ENCODE results near the gene ZNF562.

Gene ZNF562

GRCh38 chr19:9644472-9644871 lies 30.4 kb downstream of the ZNF562 start:
- DNase-seq (ENCODE audit: low read depth): no peak

GRCh38 chr19:9641810-9642209 lies 33.1 kb downstream of the ZNF562 start:
- no peak for DNase-seq (ENCODE audit: low read depth)

- DNase-seq (ENCODE audit: low read depth): no peak
Observed at GRCh38 chr19:9640956-9641355, 33.9 kb downstream of the ZNF562 start.

- no peak for DNase-seq (ENCODE audit: low read depth)
Observed at GRCh38 chr19:9636018-9636417, 38.9 kb downstream of the ZNF562 start.

GRCh38 chr19:9627856-9628255 lies 47.0 kb downstream of the ZNF562 start:
- no peak for DNase-seq (ENCODE audit: low read depth)

GRCh38 chr19:9622531-9622930 lies 52.4 kb downstream of the ZNF562 start:
- no peak for DNase-seq (ENCODE audit: low read depth)

GRCh38 chr19:9621156-9622037 lies 53.5 kb downstream of the ZNF562 start, which contains the start of gene ZNF561:
TSS of gene ZNF561 (minus strand) at chr19:9621232. CDS start at chr19:9619456, 1,776 bp downstream.
- DNase-seq (ENCODE audit: low read depth): peak; percentile 82

- DNase-seq (ENCODE audit: low read depth): no peak
Observed at GRCh38 chr19:9620842-9621155, 54.1 kb downstream of the ZNF562 start.

- no peak for DNase-seq (ENCODE audit: low read depth)
Observed at GRCh38 chr19:9615844-9616243, 59.1 kb downstream of the ZNF562 start.

- no peak for DNase-seq (ENCODE audit: low read depth)
Observed at GRCh38 chr19:9610484-9611113, 64.3 kb downstream of the ZNF562 start.

GRCh38 chr19:9608912-9609311 lies 66.0 kb downstream of the ZNF562 start:
- no peak for DNase-seq (ENCODE audit: low read depth)

- DNase-seq (ENCODE audit: low read depth): no peak
Observed at GRCh38 chr19:9597027-9597426, 77.9 kb downstream of the ZNF562 start.

Measured in stimulated activated CD8-positive, alpha-beta memory T cell treated with anti-CD3 and anti-CD28 coated beads, Interleukin-12 subunit alpha, Interleukin-12 subunit beta, amount 100 ng/mL, for 1 hour (primary cell).